Dendritic cell treated with granulocyte-macrophage colony-stimulating factor and Interleukin-4, amounts not matched to agents 40 ng/mL and 50 ng/mL, for 4 days (primary cell): ENCODE data around the gene KAT2A.

Source experiments
- H3K27ac Mint-ChIP-seq: one replicate; pipeline ENCODE4 v1.8.0; 2022; ENCODE audit warnings: mild to moderate bottlenecking, mixed read lengths
- H3K27me3 Mint-ChIP-seq: one replicate; pipeline ENCODE4 v1.8.0; 2022; ENCODE audit warnings: mild to moderate bottlenecking, mixed read lengths
- H3K36me3 Mint-ChIP-seq: one replicate; pipeline ENCODE4 v1.8.0; 2022; ENCODE audit warnings: low read depth, mixed read lengths
- H3K4me1 Mint-ChIP-seq: one replicate; pipeline ENCODE4 v1.8.0; 2022; ENCODE audit warnings: low read depth, mixed read lengths
- H3K4me3 Mint-ChIP-seq: one replicate; pipeline ENCODE4 v1.8.0; 2022; ENCODE audit warnings: mild to moderate bottlenecking, moderate library complexity, mixed read lengths
- H3K9me3 Mint-ChIP-seq: one replicate; pipeline ENCODE4 v1.8.0; 2022; ENCODE audit warnings: mixed read lengths
- intact Hi-C: fragments of 100-400 bp; cut with micrococcal nuclease; formaldehyde crosslinking; loops from one replicate; pipeline ENCODE4 v1.15.0; 2022

Gene KAT2A

GRCh38 chr17:42129109-42129837 lies 8.1 kb upstream of the KAT2A start:
- peak overlapping the region; percentile 85 for H3K27ac Mint-ChIP-seq
- no peaks in the 10 kb centered on the region for H3K9me3 Mint-ChIP-seq
- peaks cover 64% of the 10 kb centered on the region for H3K4me1 Mint-ChIP-seq
- H3K4me3 Mint-ChIP-seq: peak overlapping the region; percentile 44
- intact Hi-C loops: no loop called here
- peaks cover 92% of the 10 kb centered on the region for H3K36me3 Mint-ChIP-seq
- H3K27me3 Mint-ChIP-seq: no peaks in the 10 kb centered on the region

GRCh38 chr17:42127414-42127813 lies 6.2 kb upstream of the KAT2A start:
- H3K27me3 Mint-ChIP-seq: no peaks in the 10 kb centered on the region
- H3K4me3 Mint-ChIP-seq: no peak overlapping the region
- intact Hi-C loops: no loop called here
- H3K36me3 Mint-ChIP-seq: peaks cover 90% of the 10 kb centered on the region
- H3K4me1 Mint-ChIP-seq: peaks cover 49% of the 10 kb centered on the region
- no peaks in the 10 kb centered on the region for H3K9me3 Mint-ChIP-seq
- peak overlapping the region; percentile 46 for H3K27ac Mint-ChIP-seq

GRCh38 chr17:42126836-42127235 lies 5.7 kb upstream of the KAT2A start:
- H3K36me3 Mint-ChIP-seq: peaks cover 96% of the 10 kb centered on the region
- H3K9me3 Mint-ChIP-seq: no peaks in the 10 kb centered on the region
- no peak overlapping the region for H3K4me3 Mint-ChIP-seq
- intact Hi-C loops: no loop called here
- no peaks in the 10 kb centered on the region for H3K27me3 Mint-ChIP-seq
- peaks cover 53% of the 10 kb centered on the region for H3K4me1 Mint-ChIP-seq
- H3K27ac Mint-ChIP-seq: peak overlapping the region; percentile 46

GRCh38 chr17:42125565-42125964 lies 4.4 kb upstream of the KAT2A start:
- H3K9me3 Mint-ChIP-seq: no peaks in the 10 kb centered on the region
- no peak overlapping the region for H3K27ac Mint-ChIP-seq
- no peaks in the 10 kb centered on the region for H3K27me3 Mint-ChIP-seq
- H3K4me1 Mint-ChIP-seq: peaks cover 48% of the 10 kb centered on the region
- H3K4me3 Mint-ChIP-seq: no peak overlapping the region
- intact Hi-C loops: no loop called here
- peaks cover 85% of the 10 kb centered on the region for H3K36me3 Mint-ChIP-seq

GRCh38 chr17:42124256-42124655 lies 3.1 kb upstream of the KAT2A start:
- Mint-ChIP-seq H3K4me3 (no peak overlapping the region), H3K9me3 (no peaks in the 10 kb centered on the region), H3K27ac (no peak overlapping the region), H3K27me3 (no peaks in the 10 kb centered on the region), H3K4me1 (peaks cover 44% of the 10 kb centered on the region), H3K36me3 (peaks cover 81% of the 10 kb centered on the region)
- intact Hi-C loops: no loop called here

- Mint-ChIP-seq H3K27me3 (no peaks in the 10 kb centered on the region), H3K4me3 (no peak within 1 kb of the TSS), H3K27ac (peak within 1 kb of the TSS; percentile 72), H3K9me3 (no peaks in the 10 kb centered on the region), H3K4me1 (peaks cover 36% of the 10 kb centered on the region), H3K36me3 (peaks cover 81% of the 10 kb centered on the region)
- intact Hi-C loops: no loop called here
Measured at GRCh38 chr17:42122371-42123303, 1.5 kb upstream of the KAT2A start, which contains the start of gene HSPB9. HSPB9 (plus strand) TSS chr17:42122804; CDS start chr17:42122851, 47 bp downstream.

GRCh38 chr17:42120161-42120769 lies 902 bp downstream of the KAT2A start:
- H3K4me1 Mint-ChIP-seq: peaks cover 50% of the 10 kb centered on the region
- peaks cover 77% of the 10 kb centered on the region for H3K36me3 Mint-ChIP-seq
- H3K9me3 Mint-ChIP-seq: no peaks in the 10 kb centered on the region
- H3K27me3 Mint-ChIP-seq: no peaks in the 10 kb centered on the region
- intact Hi-C loops: no loop called here
- H3K27ac Mint-ChIP-seq: no peak overlapping the region
- peak overlapping the region; percentile 48 for H3K4me3 Mint-ChIP-seq

- Mint-ChIP-seq H3K27ac (no peak overlapping the region), H3K4me3 (no peak overlapping the region), H3K4me1 (peaks cover 49% of the 10 kb centered on the region), H3K9me3 (no peaks in the 10 kb centered on the region), H3K27me3 (no peaks in the 10 kb centered on the region), H3K36me3 (peaks cover 77% of the 10 kb centered on the region)
- intact Hi-C loops: loop anchor here (2.0 to 5.0 kb wide), 2 partner anchors 52 to 62 kb away; partner anchors contain the start of gene KCNH4
Measured at GRCh38 chr17:42119301-42119700, 1.9 kb downstream of the KAT2A start.

GRCh38 chr17:42118545-42118944 lies 2.6 kb downstream of the KAT2A start:
- H3K4me3 Mint-ChIP-seq: no peak overlapping the region
- H3K36me3 Mint-ChIP-seq: peaks cover 80% of the 10 kb centered on the region
- H3K27ac Mint-ChIP-seq: no peak overlapping the region
- H3K4me1 Mint-ChIP-seq: peaks cover 54% of the 10 kb centered on the region
- no peaks in the 10 kb centered on the region for H3K27me3 Mint-ChIP-seq
- no peaks in the 10 kb centered on the region for H3K9me3 Mint-ChIP-seq
- intact Hi-C loops: loop anchor here (2.0 to 5.0 kb wide), 2 partner anchors 51 to 62 kb away; partner anchors contain the start of gene KCNH4

GRCh38 chr17:42118126-42118510 lies 3.0 kb downstream of the KAT2A start:
- no peaks in the 10 kb centered on the region for H3K9me3 Mint-ChIP-seq
- peaks cover 79% of the 10 kb centered on the region for H3K36me3 Mint-ChIP-seq
- no peak overlapping the region for H3K27ac Mint-ChIP-seq
- no peak overlapping the region for H3K4me3 Mint-ChIP-seq
- H3K4me1 Mint-ChIP-seq: peaks cover 58% of the 10 kb centered on the region
- no peaks in the 10 kb centered on the region for H3K27me3 Mint-ChIP-seq
- intact Hi-C loops: loop anchor here (2.0 to 5.0 kb wide), 2 partner anchors 51 to 63 kb away; partner anchors contain the start of gene KCNH4

- no peak overlapping the region for H3K27ac Mint-ChIP-seq
- intact Hi-C loops: loop anchor here (2.0 to 5.0 kb wide), 3 partner anchors 50 to 93 kb away; partner anchors contain the start of gene KCNH4
- no peak overlapping the region for H3K4me3 Mint-ChIP-seq
- H3K36me3 Mint-ChIP-seq: peaks cover 73% of the 10 kb centered on the region
- H3K4me1 Mint-ChIP-seq: peaks cover 63% of the 10 kb centered on the region
- H3K27me3 Mint-ChIP-seq: no peaks in the 10 kb centered on the region
- no peaks in the 10 kb centered on the region for H3K9me3 Mint-ChIP-seq
Measured at GRCh38 chr17:42117397-42118125, 3.6 kb downstream of the KAT2A start.

GRCh38 chr17:42116705-42117396 lies 4.3 kb downstream of the KAT2A start:
- intact Hi-C loops: loop anchor here (1.0 to 5.0 kb wide), 3 partner anchors 50 to 154 kb away; no protein-coding TSS in a partner anchor
- Mint-ChIP-seq H3K36me3 (peaks cover 66% of the 10 kb centered on the region), H3K4me1 (peaks cover 62% of the 10 kb centered on the region), H3K27ac (no peak overlapping the region), H3K9me3 (no peaks in the 10 kb centered on the region), H3K27me3 (no peaks in the 10 kb centered on the region), H3K4me3 (no peak overlapping the region)

GRCh38 chr17:42114118-42114517 lies 7.0 kb downstream of the KAT2A start:
- Mint-ChIP-seq H3K4me1 (peaks cover 61% of the 10 kb centered on the region), H3K9me3 (no peaks in the 10 kb centered on the region), H3K27ac (peak overlapping the region; percentile 36), H3K36me3 (peaks cover 78% of the 10 kb centered on the region), H3K4me3 (no peak overlapping the region), H3K27me3 (no peaks in the 10 kb centered on the region)
- intact Hi-C loops: no loop called here
